D341Med (cell line): ENCODE data around the gene SLC38A1.
"Not testable (repeated sequence)": the region's sequence is repeated elsewhere in the genome, so short reads cannot be mapped to it uniquely, and the experiment has no call there.

Experiments
- DNase-seq: peaks from one replicate; pipeline ENCODE4 v3.0.0; 2012; ENCODE audit warnings: low spot score

The SLC38A1 gene

DNA sequence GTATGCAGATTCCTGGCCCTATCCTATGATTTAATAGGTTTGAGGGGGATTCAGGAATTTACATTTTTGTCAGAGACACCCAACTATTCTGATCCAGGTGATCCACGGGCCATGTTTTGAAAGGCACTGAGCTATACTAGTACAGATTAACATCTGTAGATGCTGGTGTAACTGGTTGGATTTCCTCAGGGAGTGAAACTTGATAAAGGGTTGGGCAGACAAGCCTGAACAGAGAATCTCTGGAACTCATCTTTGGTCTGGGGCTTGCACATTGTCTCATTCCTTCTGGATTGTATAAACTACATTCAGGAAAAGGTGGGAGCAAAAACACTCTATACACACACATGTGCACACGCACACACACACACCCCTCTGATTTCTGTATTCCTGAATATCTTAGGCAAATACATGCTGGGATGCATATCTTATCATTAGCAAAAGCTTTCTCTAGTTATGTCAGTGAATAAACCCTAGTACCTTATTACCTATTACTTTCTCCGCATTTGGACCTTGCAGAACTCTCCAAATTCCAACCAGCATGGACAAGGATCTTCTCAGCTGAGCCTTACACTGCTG is 104.6 kb downstream of the SLC38A1 start:
- no peak for DNase-seq

DNA sequence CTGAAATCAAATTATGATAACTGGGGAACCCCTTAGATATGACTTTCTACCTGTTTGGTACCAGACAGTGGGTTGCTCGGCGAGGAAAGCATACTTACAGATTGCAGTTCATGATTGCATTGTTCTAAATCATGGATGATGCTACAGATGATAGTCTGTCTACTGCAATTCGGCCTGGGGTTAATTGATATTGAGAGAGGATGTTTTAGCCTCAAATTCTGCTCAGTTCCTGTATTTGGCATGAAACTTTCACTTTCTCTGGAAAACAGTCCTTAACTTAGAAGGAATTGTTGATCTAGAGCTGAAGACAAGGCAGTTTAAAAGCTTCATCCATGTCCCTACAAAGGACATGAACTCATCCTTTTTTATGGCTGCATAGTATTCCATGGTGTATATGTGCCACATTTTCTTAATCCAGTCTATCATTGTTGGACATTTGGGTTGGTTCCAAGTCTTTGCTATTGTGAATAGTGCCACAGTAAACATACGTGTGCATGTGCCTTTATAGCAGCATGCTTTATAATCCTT is 106.2 kb downstream of the SLC38A1 start:
- DNase-seq, result not testable (repeated sequence)

DNA sequence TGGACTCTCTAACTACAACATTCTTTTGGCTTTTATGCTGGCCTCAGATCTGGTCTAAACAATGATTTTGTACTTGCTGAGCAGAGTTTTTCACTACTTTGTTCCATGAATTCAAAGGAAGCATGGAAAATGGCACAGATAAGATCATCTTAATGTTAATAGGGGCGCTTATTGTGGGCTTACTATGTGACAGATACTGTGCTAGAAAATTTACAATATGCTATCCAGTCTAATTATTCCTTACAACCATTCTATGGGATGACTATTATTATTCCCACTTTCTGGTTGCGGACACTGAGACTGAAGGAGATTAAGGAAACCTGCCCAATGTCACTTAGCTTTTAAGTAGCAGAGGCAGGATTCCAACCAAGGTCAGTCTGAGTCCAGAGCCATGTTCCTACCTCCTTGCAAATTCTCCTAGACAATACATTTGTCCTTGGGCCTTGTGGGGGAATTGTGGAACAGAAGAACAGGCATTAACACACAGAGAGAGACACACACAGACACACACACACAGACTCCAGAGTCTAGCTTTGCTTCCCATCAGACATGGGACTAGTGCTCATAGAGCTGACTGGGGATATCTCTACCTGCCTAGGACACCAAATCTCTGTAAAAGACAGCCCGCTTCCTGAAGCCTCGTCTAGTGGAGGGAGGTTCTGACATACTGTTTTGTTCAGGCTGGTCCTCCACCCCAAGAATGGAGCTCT is 107.7 kb downstream of the SLC38A1 start:
- DNase-seq, result no peak

DNA sequence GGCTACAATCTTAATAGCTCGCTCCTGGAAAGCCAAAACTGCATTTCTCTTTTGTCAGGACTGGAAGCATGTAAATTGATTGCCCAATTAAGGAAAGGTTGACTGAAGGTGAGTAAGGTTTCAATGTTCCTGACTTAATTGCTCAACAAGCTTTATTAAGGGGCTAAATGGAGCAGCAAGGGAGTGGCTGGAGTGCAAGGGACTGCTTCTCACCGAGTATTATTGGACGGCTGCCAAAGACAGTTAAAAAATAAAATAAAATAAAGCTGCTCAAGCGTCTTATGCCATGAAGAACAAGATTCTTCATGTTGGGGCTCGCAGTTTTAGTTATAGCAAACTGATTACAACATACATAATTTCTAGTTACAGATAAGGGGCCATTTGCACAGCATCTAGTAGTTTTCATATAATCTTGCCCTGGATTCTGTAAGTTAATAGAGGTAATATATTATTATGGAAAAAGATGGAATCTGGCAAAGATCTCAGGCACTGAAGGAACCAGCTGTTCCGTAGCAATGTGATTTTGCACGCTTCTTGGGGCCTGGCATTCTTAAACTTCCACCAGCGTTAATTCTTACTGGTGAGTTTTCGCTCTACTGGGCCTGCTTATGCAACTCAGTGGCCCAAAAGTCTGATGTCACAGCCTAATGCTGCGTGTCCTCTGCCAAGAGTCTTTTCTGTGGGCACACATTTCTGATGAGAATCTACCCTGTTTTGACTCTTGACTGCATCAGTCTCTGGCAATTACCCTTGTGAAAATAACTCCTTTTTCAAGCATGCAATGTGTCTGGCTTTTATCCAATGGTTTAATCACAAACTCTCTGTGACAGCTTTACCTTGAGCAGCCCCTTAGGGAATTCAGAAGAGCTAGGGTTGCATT is 108.5 kb downstream of the SLC38A1 start:
- peak; percentile 33 for DNase-seq

DNA sequence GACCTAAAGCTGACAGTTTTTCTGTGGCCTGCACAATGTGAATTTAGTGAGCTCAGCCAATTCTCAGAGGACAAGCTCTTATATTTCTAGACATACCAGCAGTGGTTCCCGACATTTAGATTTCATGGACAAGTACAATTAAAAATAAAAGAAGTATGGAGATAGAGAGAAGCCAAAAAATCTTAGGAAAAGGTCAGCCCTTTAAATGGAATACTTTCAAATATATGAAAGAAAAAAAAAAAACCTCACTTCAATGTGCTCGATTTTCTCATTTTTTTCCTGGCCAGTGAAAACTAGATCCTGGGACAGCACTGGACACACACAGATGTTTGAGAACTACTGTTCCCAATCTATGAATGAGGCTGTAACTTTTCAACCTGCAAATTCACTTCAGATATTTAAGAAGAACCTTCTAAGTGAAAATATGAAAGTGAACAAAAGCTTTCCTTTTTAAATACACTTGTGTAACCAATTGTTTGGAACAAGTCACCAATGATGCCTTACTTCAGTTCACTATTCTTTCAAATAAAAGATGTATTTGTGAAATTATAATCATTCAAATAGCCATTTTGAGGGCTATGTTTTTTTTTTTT is 109.4 kb downstream of the SLC38A1 start:
- DNase-seq, result no peak

DNA sequence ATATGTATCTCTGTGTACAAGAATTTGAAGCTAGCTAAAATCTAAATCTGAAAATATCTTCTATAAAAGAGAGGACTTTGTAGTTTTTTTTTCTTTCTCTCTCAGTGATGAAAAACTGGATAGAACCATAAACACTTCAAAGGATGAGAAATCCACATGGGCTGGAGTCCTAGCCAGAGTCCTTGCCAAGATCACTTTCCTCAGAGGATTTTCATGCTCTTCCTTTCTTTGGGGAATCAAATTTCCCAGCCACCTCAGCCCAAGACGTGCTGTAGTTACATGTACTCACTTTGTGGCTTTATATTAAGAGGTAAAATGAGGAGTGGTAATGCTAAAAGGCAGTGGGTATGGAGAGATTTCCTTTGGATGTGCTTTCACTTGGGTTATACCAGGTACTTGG is 110.3 kb downstream of the SLC38A1 start:
- DNase-seq, result no peak

DNA sequence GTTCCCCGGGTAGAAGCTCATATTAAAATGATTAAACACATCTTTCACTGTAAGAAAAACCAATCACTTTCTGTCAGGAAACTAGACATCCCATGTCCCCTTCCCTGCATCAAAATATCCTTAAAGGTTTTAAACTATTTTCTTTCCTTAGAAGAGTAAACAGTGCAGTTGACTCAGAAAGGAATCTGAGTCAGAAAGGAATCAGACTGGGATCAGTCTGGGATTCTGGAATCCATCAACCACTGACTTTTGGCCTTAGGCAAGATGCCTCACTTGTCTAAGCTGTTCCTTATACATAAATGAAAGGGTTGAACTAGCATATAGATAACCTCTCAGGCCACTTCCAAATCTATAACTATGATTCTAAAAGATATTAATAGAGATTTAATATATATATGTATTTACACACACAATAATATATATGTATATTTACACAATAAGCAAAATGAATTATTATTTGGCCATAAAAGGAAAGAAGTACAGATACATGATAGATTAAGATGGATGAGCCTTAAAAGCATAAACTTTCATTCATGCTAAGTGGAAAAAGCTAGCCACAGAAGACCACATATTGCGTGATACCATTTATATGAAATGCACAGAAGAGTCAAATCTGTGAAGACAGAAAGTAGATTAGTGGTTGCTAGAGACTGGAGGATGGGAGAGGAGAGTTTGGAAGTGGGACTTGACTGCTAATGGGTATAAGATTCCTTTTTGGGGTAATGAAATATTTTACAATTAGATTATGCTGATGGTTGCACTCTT is 114.4 kb downstream of the SLC38A1 start:
- DNase-seq, result no peak

DNA sequence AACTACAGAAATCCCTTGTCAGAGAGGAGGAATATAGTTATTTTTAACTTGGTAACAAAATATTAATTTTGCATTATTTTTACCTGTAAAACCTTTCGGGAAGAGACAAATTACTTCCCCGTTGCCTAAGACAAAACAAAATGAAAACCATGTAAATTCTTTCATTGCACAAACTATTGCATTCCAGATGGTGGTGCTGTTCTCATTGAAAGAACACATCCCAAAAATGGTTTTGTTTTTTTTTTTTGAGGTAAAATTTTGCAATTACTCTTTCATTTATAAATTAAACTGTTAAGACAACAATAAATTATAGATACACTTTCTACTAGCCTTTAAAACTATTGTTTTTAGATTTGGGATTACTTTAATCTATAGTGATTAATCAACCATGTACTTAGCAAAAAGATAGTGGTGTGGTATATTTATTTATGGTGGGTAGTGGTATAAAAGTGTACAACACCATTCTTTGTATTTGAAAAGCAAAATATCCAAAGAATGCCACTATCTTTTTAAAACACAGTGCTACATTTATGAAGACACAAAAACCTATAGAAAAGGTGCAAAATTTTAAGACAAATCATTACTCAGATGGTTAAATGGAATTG is 115.5 kb downstream of the SLC38A1 start:
- DNase-seq, result no peak

DNA sequence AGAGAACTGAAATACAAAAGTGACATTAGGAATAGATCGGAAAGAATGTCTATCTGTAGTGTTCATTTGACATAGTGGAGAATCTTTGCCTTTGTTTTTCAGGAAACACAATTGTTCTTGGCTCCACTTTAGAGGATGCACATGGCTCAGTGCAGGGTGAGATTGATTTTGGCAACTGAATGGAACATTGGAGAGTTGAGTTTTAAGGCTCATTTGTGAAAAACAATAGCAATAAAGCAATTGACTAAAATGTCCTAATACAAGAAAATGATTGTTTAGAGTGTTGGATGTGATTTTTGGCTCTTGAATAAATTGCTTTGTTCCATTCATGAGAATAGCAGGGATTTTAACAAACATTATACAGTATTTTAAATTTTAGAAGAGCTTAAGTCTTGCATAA is 116.4 kb downstream of the SLC38A1 start:
- DNase-seq, result no peak

DNA sequence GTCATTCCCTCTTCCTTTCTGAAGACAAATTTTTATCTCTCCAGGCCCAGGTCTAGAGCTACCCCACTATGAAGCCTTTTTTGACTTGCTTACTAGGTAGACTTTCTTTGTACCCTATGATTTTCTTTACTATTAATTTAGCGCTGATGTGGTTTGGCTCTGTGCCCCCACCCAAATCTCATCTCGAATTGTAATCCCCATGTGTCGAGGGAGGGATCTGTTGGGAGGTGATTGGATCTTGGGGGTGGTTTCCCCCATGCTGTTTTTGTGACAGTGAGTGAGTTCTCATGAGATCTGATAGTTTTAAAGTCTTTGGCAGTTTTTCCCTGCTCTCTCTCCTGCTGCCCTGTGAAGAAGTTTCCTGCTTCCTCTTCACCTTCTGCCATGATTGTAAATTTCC is 118.1 kb downstream of the SLC38A1 start:
- DNase-seq, result no peak

DNA sequence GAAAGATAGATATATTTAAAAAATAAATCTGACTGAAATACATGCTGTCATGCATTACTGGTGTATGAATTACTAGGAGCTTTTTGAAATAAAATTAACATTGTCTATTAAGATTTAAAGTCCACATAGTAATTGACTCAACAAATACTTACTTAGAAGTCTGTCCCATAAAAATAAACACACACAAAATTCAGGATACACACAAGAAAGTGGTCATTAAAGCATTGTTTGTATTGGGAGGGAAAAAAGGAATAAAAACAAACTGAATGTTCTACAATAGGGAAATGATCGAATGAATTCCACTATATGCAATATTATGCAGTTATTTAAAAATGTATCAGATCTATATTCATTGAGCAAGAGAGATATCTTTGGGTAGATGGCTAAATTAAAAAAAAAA is 118.9 kb downstream of the SLC38A1 start:
- no peak for DNase-seq

DNA sequence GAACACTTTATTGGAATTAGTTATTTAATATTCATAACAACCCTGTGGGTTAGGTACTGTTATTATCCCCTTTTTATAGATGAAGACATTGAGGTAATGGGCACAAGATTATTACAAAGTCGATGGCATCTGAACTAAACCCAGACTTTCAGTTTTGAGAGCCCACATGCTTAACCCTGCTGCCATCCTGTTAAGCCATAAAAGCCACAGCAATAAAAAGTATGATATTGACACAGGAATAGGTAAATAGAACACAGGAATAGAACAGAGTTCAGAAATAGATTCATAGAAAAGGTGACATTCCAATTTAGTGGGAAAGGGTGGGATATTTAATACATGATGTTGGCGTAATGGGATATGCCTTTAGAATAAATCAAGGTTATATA is 119.8 kb downstream of the SLC38A1 start:
- DNase-seq, result no peak

DNA sequence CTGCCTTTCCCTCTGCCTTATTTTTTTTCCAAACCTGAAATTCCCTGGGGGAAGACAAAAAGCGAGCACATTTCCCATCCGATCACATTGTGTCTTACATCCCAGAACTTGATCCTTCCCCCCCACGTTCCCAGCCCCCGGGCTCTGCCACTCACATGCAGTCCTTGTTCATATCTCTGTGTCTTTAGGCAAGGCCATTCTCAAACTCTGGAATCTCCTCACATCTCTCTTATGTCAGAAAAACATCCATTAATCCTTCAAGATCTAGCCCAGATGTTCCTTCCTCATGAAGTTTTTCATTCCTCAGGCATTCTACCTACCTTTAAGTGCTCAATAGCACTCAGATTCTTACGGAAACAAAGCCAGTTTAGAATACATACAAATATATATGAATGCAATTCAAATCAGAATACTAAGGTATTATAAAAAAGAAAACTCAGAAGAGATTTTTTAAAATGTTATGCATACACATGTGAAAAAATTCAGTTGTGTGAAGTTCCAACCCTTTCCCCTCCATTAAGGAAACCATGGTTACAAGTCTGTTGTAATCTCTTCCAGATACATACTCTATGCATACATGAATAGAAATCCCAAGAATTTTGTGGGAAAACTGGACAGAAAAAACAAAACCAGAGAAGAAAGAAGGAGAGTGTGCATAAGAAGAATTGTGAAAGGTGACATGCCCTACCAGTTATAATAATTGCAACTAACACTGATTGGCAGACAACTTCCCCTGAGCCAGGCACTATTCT is 120.3 kb downstream of the SLC38A1 start:
- DNase-seq, result no peak

DNA sequence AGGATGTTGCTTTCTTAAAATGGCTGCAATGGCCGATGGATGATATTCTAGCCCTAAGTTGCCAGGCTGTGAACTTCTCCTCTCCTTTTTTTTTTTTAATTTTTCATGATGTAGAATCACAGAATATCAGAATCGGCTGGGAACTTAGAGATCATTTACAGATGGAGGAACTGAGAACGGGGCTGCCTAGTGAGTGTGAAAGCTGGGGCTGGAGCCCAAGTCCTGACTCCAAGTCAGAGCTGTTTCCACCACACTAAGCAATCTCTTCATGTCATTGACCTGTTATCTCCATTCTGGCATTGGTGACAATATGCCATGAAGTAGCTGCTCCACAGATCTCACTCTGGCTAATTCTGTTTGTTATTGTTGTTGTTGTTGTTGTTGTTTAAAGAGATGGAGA is 121.7 kb downstream of the SLC38A1 start:
- DNase-seq, result no peak

DNA sequence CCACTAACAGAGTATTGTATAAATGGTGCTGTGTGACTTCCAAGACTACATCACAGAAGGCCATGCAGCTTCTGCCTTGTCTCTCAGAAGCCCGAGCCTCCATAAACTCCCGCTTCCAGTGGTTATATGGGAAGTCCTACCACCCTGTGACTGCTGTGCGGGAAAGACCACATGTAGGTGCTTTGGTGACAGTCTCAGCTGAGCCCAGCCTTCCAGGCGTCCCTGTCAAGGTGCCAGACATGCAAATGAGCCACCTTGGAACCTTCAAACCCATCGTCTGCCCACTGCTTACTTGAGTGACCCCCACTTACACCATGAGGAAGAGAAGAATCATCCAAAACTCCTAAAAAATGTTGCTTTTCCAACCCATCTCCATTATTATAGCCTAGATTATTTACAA is 123.0 kb downstream of the SLC38A1 start:
- no peak for DNase-seq

DNA sequence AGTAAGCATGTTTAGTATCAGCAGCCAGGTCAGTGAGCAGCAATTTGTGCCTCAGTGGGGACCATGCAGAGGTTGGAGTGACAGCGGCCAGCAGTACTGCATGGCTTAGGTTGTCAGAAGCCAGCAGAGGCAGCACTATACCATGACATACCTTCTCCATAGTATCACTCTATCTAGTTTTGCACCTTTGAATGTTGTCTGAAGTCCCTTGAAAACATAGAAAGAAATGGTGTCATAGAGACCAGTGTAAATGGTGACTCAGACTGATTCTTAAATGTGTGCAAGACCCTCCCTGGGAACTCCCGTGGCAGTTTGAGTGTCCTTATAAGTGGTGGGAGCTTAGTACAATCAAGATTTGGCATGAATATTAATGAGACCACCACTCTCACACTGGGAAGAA is 124.4 kb downstream of the SLC38A1 start:
- no peak for DNase-seq

DNA sequence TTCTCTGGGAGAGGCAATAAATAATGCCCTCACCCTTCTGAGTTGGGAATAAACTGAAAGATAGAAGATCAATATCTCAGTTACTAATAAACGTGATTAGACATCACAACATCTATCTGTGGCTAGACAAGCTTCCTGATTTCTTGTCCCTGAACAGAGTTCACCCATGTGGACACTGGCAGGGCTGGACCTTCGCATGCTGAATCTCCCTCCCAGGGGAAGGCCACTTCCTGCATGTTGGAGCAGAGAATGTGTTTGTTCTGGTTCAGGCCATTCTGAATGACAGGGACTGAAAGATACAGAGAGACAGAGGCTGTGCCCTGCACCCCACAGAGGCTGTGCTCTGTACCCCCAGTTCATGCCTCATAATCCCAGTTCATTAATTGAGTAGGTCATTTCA is 132.6 kb downstream of the SLC38A1 start:
- DNase-seq, result no peak

DNA sequence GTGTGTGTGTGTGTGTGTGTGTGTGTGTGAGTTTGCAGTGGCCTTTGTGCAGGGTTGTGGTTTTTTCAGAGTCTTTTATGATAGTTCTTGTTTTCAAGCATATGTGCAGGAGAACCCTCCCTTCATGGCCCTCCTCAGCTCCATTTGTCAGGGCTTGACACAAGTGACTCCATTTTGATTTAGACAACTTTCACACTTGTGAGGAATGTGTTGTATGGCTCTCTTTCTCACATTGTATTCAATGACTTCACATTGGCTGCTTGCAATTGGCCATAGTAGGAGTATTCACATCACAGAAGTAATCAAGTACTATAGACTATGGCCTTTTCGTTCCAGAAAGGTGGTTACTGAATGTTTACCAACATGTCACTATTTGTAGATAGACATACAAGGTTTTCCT is 133.1 kb downstream of the SLC38A1 start:
- no peak for DNase-seq

DNA sequence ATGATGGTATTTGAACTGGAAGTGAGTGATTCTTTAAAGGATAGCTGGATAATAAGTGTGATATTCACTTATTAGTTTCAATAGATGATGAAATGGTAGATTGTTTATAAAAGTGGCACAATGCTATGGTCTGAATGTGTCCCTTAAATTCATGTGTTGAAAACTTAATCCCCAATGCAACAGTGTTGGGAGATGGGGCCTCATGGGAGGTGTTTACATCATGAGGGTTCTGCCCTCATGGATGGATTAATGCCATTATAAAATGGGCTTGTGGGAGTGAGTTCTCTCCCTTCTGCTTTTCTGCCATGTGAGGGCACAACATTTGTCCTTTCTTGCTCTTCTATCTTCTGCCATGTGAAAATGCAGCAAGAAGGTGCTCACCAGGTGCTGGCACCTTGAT is 134.0 kb downstream of the SLC38A1 start:
- no peak for DNase-seq

DNA sequence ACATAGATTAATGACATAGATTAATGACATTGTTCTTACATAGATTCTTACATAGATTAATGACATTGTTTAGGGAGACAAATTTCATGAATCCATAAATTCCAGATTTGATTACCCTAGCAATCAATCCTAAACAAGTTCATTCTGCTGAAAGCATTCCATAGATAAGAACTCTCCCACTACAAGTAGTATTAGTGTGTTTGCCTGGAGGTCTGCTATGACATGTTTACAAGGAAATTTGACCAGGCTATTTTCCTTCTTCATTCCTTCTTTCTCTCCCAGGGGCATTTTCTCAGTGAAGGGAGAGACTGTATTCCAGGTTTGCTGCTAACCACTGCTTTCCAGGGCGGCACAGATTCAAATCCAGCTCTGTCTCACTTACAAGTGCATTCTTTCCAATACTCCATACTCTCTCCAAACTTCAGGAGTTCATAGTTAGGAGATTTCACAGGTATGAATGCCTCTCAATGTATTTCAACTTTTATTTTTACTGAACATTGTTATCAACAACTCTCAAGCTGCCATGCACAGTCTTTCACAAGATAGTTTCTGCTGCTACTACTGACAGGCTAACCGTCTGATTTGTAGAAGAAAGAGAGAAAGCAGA is 134.5 kb downstream of the SLC38A1 start:
- DNase-seq, result no peak
